SHP77 (cell line): ENCODE data around the gene SEC61A1.

Source experiments
- DNase-seq, 2 experiments: peaks; one replicate each; lab custom pipeline; 2025; lab: John Stamatoyannopoulos, UW

The SEC61A1 gene

GRCh38 chr3:128078322-128078721 is 26.1 kb downstream of the SEC61A1 start:
- DNase-seq = no peak

- DNase-seq = no peak
These were observed 26.6 kb downstream of the SEC61A1 start for GRCh38 chr3:128078875-128079274.

- no peak for DNase-seq
These were observed 27.6 kb downstream of the SEC61A1 start for GRCh38 chr3:128079823-128080222.

GRCh38 chr3:128080323-128081080 is 28.3 kb downstream of the SEC61A1 start:
- no peak for DNase-seq

DNA sequence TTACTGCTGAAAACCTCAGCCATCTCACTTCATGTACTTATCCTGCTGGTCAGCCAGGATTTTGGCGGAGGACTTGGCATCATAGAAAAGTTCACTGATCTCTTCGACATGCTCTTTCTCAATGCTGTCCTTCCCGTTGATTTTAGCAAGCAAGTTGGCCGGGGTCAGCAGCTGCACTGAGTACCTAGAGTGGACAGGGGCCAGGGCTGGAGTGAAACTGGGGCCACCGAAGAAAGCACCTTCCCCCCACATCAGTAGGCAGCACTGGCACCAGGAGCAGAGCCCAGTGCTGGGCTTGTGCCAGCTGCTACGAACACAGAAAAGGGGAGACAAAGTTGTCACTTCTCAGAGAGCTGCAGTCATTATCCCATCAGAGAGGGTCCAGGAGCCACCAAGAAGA is 29.0 kb downstream of the SEC61A1 start:
- DNase-seq = no peak

DNA sequence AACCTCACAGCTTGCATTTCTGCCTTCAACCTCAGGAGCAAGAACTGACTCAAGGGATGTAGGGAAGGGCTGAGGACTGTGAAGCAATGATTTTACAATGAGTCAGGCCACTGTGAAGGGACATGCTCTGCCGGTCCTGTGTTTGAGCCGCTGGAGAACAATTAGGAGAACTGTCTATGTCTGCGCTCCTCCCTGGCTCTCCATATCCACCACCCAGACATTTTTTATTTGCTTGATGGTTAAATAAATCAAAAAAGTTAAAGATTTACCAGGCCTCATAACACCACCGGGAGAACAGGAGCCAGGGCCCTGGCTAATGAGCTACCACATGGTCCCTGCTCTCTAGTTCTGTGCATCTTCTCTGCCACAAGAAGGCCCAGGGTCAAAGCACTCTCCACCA is 29.6 kb downstream of the SEC61A1 start:
- DNase-seq = no peak

GRCh38 chr3:128082546-128082945 is 30.3 kb downstream of the SEC61A1 start:
- no peak for DNase-seq

DNA sequence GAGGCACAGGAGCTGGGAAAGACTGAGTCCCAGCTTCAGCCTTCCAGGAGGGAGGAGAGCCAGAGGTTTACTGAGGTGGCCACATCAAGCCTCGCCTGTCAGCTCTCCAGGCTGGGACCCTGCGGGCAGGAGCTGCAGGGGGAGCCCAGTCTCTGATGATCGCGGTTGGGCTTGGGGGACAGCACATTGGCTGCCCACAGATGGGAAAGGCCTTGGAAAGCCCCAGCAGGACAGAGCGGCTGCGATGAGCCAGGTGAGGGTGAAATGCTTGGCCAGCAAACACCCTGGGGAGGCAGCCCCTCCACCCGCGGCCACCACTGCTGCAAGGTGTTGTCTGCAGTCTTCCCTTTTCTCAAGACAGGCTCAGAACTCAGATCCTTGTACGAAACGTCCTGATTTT is 31.2 kb downstream of the SEC61A1 start:
- DNase-seq = no peak

DNA sequence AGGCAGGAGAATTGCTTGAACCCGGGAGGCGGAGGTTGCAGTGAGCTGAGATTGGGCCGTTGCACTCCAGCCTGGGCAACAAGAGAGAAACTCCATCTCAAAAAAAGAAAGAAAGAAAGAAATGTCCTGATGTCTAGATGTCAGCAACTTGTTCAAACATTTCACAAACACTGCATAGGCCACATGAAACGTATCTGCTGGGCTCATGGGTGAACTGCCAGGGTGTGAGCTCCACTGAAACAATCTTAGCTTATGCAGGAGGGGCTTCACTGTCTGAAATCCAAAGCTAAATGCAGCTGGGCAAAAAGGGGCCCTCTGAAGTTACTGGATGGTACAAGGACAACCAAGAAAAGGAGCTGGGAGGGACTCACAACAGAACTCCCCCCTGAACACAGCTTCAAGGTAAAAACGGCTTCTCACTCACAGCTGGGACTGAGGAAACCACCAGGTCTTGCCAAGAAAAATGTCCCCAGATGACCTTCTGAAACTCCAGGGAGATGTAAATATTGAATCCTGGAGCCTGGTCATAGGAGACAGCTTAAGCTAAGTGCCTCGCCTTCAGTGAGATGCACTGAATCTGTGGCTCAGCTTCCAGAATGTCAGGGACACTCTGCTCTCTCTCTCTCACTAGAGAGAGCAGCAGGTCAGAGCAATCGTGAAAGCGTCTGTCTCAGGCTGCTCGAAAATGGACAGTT is 31.9 kb downstream of the SEC61A1 start:
- DNase-seq = no peak

GRCh38 chr3:128084675-128085021 is 32.4 kb downstream of the SEC61A1 start:
- no peak for DNase-seq

DNA sequence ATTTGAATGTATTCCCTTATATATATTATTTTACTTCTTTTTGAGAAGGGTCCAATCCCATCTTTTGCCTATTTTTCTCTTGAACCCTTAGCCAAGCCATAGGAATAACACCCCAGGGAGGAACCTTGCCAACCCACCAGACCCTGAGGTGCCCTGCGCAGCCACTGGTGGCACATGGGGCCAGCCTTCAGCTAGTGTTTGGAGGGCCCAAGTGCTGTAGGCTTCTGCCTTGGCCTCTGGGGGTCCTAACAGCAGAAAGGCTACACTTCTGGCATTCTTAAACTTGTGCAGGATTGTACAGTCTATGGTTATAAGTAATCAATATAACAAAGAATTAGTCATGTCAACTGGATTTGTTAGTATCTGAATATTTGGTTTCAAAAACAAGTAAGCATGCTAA is 36.9 kb downstream of the SEC61A1 start:
- no peak for DNase-seq

DNA sequence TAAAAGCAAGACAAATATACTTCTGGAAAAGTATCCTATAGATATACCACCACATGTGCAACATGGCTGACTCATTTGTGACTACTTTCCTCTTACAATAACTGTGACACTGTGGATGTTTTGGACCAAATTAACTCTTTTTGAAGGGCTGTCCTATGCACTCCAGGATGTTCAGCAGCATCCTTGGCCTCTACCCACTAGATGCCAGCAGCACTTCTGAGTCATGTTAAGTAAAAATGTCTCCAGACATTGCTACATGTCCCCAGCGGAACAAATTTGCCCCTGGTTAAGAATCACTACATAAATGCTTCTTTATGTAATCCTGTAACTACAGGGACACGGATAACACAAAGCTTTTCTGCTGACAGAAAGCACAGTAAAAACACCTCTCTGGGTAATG is 39.3 kb downstream of the SEC61A1 start:
- DNase-seq = no peak

DNA sequence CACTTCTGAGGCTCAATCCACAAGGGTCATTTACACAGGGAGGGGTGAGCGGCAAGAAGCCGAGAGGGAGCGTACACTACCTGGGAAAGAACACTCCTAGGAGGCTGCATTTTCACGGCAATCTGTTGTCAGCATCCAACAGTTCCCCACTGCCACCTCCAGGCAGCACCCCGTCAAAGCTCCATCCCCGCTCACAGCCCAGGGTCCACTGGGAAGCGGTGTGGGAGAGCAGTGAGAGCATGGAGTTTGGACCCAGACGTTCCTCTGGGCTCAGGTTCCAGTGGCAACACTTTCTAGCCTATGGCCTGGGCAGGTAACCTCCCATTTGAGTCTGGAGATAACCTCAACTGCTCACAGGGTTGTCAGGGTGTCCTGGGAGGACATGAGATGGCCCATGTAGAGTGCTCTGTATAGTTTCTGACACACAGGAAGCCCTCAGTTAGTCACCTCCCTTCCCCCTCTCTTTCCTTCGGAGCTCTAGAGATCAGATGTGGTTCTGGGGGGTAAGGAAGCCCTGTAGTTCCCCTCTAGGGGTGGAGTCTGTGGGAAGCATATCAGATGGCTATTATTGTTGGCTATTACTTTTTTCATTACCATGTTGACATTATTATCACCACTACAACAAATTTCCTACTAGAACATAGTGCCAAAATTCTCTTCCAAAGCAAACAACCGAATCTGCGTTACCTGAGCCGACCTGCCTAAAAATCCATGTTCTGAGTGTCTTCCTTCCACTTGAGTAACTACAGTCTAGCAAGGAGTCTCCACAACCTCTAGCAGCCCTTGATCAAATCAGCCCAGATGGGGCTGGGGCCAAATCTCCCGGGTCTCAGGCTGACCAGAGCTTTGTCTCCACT is 42.3 kb downstream of the SEC61A1 start:
- no peak for DNase-seq

GRCh38 chr3:128095222-128095703 is 43.0 kb downstream of the SEC61A1 start:
- peak; percentile 33 to 58 for DNase-seq

- no peak for DNase-seq
These were observed 46.0 kb downstream of the SEC61A1 start for GRCh38 chr3:128098234-128098633.

DNA sequence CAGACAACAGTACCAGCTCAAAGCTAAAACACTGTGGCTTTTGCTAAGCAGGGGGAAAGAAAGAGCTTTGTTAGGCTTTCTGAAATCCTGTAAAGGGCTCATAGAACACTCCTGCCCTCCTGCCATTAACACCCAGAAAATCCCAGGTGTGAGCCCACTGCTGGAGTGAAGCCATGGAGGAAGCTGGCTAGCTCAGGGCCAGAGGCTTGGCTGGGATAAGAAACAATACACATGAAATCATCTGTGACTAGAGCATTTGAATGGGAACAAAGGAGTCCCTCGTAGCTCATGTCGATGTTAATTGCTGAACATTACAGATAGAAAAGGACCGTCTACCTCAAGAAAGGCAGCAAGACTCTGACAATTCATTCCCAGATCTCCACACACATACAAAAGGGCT is 47.9 kb downstream of the SEC61A1 start:
- no peak for DNase-seq

DNA sequence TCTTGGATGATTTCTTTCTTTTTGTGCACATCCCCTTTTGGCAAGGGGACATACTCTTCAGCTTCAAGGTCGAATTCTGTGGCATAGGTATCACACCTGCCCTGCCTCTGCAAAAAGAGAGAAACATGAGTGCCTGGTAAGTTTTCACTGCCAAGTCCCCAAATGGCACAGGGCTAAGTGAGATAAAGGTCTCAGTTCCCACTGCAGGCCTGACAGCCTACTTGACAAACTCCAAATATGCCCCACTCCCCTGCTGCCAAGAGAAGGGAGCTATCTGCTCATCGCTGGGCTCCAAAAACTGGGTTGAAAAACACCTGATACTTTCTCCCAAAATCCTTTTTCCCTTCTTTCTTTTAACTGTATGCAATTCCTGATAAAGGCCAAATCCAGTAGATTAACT is 48.4 kb downstream of the SEC61A1 start:
- DNase-seq = no peak

GRCh38 chr3:128103136-128103676 is 51.0 kb downstream of the SEC61A1 start:
- no peak for DNase-seq

- DNase-seq = no peak
These were observed 55.6 kb downstream of the SEC61A1 start for GRCh38 chr3:128107834-128108233.

DNA sequence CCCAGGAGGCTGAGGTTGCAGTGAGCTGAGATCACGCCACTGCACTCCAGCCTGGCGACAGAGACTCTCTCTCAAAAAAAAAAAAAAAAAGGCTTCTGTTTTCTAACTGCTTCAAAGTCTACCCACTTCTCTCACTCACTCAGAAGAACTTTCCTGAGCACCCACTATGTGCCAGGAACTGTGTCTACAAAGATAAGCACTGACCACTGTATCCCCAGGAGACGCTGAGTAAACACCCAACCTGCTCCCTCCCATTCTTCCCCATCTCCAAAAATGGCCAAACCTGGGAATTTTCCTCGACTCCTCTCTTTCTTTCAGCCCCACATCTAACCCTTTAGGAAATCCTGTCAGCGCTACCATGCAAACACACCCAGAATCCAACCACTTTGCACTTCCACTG is 58.9 kb downstream of the SEC61A1 start:
- no peak for DNase-seq

DNA sequence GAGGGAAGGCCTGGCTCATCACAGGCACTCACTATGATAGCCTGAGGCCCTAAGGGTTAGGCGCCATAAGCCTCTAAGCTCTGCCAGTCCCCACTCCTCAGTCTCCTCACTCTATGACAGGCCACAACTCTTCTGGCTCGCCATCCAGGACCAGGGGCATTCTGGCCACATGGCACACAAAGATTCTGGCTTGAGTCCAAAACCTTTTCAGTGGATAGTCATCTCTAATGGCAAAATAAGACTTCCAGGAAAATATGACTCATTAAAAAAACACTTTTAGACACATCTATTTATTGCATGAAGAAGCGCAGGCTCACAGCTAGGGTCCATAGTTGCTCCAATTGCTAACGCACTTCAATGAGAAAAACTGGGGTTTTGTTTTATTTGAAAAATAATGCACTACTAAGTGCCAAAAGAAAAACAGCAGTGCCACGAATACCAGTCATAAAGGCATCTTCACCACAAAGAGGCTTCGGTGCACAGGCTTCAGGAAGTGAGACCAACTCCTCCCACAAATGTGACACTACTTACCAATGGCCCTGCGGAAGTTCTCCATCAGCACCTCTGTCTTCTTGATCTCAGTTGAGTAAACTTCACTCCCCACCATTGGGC is 60.2 kb downstream of the SEC61A1 start:
- peak; percentile 27 to 54 for DNase-seq
